ENCODE measurements around the gene SETMAR.

GRCh38 chr3:4292301-4292700 lies 10.9 kb upstream of the SETMAR start:
- TF ChIP-seq, protein P1, sequence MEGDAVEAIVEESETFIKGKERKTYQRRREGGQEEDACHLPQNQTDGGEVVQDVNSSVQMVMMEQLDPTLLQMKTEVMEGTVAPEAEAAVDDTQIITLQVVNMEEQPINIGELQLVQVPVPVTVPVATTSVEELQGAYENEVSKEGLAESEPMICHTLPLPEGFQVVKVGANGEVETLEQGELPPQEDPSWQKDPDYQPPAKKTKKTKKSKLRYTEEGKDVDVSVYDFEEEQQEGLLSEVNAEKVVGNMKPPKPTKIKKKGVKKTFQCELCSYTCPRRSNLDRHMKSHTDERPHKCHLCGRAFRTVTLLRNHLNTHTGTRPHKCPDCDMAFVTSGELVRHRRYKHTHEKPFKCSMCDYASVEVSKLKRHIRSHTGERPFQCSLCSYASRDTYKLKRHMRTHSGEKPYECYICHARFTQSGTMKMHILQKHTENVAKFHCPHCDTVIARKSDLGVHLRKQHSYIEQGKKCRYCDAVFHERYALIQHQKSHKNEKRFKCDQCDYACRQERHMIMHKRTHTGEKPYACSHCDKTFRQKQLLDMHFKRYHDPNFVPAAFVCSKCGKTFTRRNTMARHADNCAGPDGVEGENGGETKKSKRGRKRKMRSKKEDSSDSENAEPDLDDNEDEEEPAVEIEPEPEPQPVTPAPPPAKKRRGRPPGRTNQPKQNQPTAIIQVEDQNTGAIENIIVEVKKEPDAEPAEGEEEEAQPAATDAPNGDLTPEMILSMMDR (IDR thresholded peaks at IDR 0.05; ENCODE audit: control extremely low read depth in 1 of 3, insufficient read depth in 1 of 3, low read depth in 1 of 3, low read length in 3 of 3), result no peak
- TF ChIP-seq YY1 (IDR thresholded peaks at IDR 0.05; ENCODE audit: low read depth, low read length) (no peak), POLR2A (IDR thresholded peaks at IDR 0.05; ENCODE audit: control extremely low read depth in 1 of 2, low read depth in 2 of 2, low read length in 2 of 2) (no peak), ATF3 (IDR thresholded peaks at IDR 0.05; ENCODE audit: insufficient read depth, low read depth, low read length) (no peak), CBX5 (IDR thresholded peaks at IDR 0.05; ENCODE audit: low read depth, low read length) (no peak), POLR2AphosphoS5 (IDR thresholded peaks at IDR 0.05; ENCODE audit: low read depth, low read length) (no peak), MAFK (IDR thresholded peaks at IDR 0.05; ENCODE audit: low read depth, low read length) (no peak), EP300 (IDR thresholded peaks at IDR 0.05; ENCODE audit: borderline replicate concordance in 1 of 2, low read depth in 2 of 2, low read length in 2 of 2) (no peak)
